ENCODE results near the gene UBXN7. TPM values are rescaled to one million over a fixed set of nuclear protein-coding genes. Genes with fewer than 3 reads are reported as not detected.

UBXN7 gene
- total RNA-seq, 1 experiment from 2014 or later, result 10.2 TPM

GRCh38 chr3:196356556-196356955 lies 75.7 kb downstream of the UBXN7 start:
- H3K4me3 ChIP-seq (ENCODE audit: low read length), result no peak overlapping the region
- H3K36me3 ChIP-seq (ENCODE audit: low read depth, low read length), result peaks cover 34% of the 10 kb centered on the region
- H2AFZ ChIP-seq (ENCODE audit: low read length), result no peak overlapping the region
- no peak for TF ChIP-seq EZH2 (IDR thresholded peaks at IDR 0.05; ENCODE audit: low read length, unreplicated experiment)
- TF ChIP-seq EZH2phosphoT487 (IDR thresholded peaks at IDR 0.05; ENCODE audit: borderline replicate concordance, low read length), result no peak
- no peak for TF ChIP-seq CTCF (conservative IDR thresholded peaks at IDR 0.05; ENCODE audit: low read depth, low read length)
- ChIA-PET POLR2A (ENCODE audit: unreplicated experiment) (no interaction called here), CTCF (no interaction called here)
- H3K9me2 ChIP-seq (replicated peaks; ENCODE audit: low read length), result no peaks in the 10 kb centered on the region
- no peaks in the 10 kb centered on the region for H3K79me2 ChIP-seq (ENCODE audit: low read length)
- H3K4me1 ChIP-seq (ENCODE audit: insufficient read depth, low read length), result no peaks in the 10 kb centered on the region
- intact Hi-C loops (cut with micrococcal nuclease), result no loop called here
- no peak overlapping the region for H3K27ac ChIP-seq (ENCODE audit: low read length)
- H4K20me1 ChIP-seq (ENCODE audit: low read length), result no peaks in the 10 kb centered on the region
- H3K27me3 ChIP-seq (ENCODE audit: low read length), result no peaks in the 10 kb centered on the region
- H3K9me3 ChIP-seq (ENCODE audit: low read length), result no peaks in the 10 kb centered on the region
- H3F3A ChIP-seq (ENCODE audit: low read length, unreplicated experiment), result no peaks in the 10 kb centered on the region
- BruUV-seq (replicated peaks), result no TSS peak
- no peak for ATAC-seq
- H3K4me2 ChIP-seq (ENCODE audit: low read length), result no peak overlapping the region
- H3K9ac ChIP-seq (ENCODE audit: low read length), result no peak overlapping the region
- DNase-seq, result no peak

GRCh38 chr3:196355668-196356067 lies 76.6 kb downstream of the UBXN7 start:
- CTCF ChIA-PET, result no interaction called here
- no peak for ATAC-seq

GRCh38 chr3:196354132-196354531 lies 78.1 kb downstream of the UBXN7 start:
- no peak overlapping the region for H3K27ac ChIP-seq (ENCODE audit: low read length)
- ATAC-seq, result no peak
- no peak overlapping the region for H3K9ac ChIP-seq (ENCODE audit: low read length)
- no peak for DNase-seq
- CTCF ChIA-PET, result no interaction called here
- H3K4me2 ChIP-seq (ENCODE audit: low read length), result no peak overlapping the region
- H4K20me1 ChIP-seq (ENCODE audit: low read length), result no peaks in the 10 kb centered on the region
- intact Hi-C loops (cut with micrococcal nuclease), result no loop called here
- no peaks in the 10 kb centered on the region for H3K9me3 ChIP-seq (ENCODE audit: low read length)
- H3K79me2 ChIP-seq (ENCODE audit: low read length), result no peaks in the 10 kb centered on the region
- no peaks in the 10 kb centered on the region for H3K27me3 ChIP-seq (ENCODE audit: low read length)
- BruUV-seq (replicated peaks), result no TSS peak
- TF ChIP-seq CTCF (conservative IDR thresholded peaks at IDR 0.05; ENCODE audit: low read depth, low read length) (no peak), EZH2phosphoT487 (IDR thresholded peaks at IDR 0.05; ENCODE audit: borderline replicate concordance, low read length) (no peak), EZH2 (IDR thresholded peaks at IDR 0.05; ENCODE audit: low read length, unreplicated experiment) (no peak)
- H3K36me3 ChIP-seq (ENCODE audit: low read depth, low read length), result peaks cover 27% of the 10 kb centered on the region
- H3K4me1 ChIP-seq (ENCODE audit: insufficient read depth, low read length), result no peaks in the 10 kb centered on the region
- no peaks in the 10 kb centered on the region for H3K9me2 ChIP-seq (replicated peaks; ENCODE audit: low read length)
- POLR2A ChIA-PET (ENCODE audit: unreplicated experiment), result no interaction called here
- no peaks in the 10 kb centered on the region for H3F3A ChIP-seq (ENCODE audit: low read length, unreplicated experiment)
- no peak overlapping the region for H3K4me3 ChIP-seq (ENCODE audit: low read length)
- H2AFZ ChIP-seq (ENCODE audit: low read length), result no peak overlapping the region

More at GRCh38 chr3:196355668-196356067, 76.6 kb downstream of the UBXN7 start:
- H3K9me2 ChIP-seq (replicated peaks; ENCODE audit: low read length), result no peaks in the 10 kb centered on the region
- no peaks in the 10 kb centered on the region for H3K27me3 ChIP-seq (ENCODE audit: low read length)
- no peak overlapping the region for H2AFZ ChIP-seq (ENCODE audit: low read length)
- TF ChIP-seq EZH2phosphoT487 (IDR thresholded peaks at IDR 0.05; ENCODE audit: borderline replicate concordance, low read length) (no peak), CTCF (conservative IDR thresholded peaks at IDR 0.05; ENCODE audit: low read depth, low read length) (no peak), EZH2 (IDR thresholded peaks at IDR 0.05; ENCODE audit: low read length, unreplicated experiment) (no peak)
- intact Hi-C loops (cut with micrococcal nuclease), result no loop called here
- no peak for DNase-seq
- no peak overlapping the region for H3K4me2 ChIP-seq (ENCODE audit: low read length)
- no peak overlapping the region for H3K4me3 ChIP-seq (ENCODE audit: low read length)
- no peaks in the 10 kb centered on the region for H3F3A ChIP-seq (ENCODE audit: low read length, unreplicated experiment)
- no peak overlapping the region for H3K9ac ChIP-seq (ENCODE audit: low read length)
- no TSS peak for BruUV-seq (replicated peaks)
- no peaks in the 10 kb centered on the region for H4K20me1 ChIP-seq (ENCODE audit: low read length)
- H3K9me3 ChIP-seq (ENCODE audit: low read length), result no peaks in the 10 kb centered on the region
- peaks cover 27% of the 10 kb centered on the region for H3K36me3 ChIP-seq (ENCODE audit: low read depth, low read length)
- no peaks in the 10 kb centered on the region for H3K79me2 ChIP-seq (ENCODE audit: low read length)
- no peak overlapping the region for H3K27ac ChIP-seq (ENCODE audit: low read length)
- H3K4me1 ChIP-seq (ENCODE audit: insufficient read depth, low read length), result no peaks in the 10 kb centered on the region
- POLR2A ChIA-PET (ENCODE audit: unreplicated experiment), result no interaction called here

Data from PC-3 (cell line).